NCI-H2081 treated with DMSO at 0.1 percent for 48 hours (cell line): ENCODE results near the gene PODNL1.
"Not testable (repeated sequence)": the region's sequence is repeated elsewhere in the genome, so short reads cannot be mapped to it uniquely, and the experiment has no call there.

Experiments used
- DNase-seq: peaks from one replicate; lab custom pipeline; 2025; lab: John Stamatoyannopoulos, UW

Gene PODNL1

DNA sequence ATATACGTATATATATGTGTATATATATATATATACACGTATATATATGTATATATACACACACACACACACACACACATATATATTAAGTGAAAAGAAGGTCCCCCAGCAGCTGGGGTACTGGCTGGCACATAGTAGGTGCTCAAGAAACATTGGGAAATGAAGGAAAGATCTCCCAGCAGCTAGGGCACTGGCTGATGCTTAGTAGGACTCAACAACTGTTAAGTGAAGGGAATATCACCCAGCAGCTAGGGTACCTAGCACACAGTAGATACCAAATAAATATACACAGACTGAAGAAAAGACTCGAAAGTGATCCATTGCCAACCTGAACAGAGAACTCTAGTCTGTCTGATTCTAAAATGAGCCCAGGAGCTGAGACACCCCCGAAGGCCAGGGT, 12.2 kb downstream of the PODNL1 start:
- no peak for DNase-seq

GRCh38 chr19:13923194-13923987, 14.8 kb downstream of the PODNL1 start:
- no peak for DNase-seq

DNA sequence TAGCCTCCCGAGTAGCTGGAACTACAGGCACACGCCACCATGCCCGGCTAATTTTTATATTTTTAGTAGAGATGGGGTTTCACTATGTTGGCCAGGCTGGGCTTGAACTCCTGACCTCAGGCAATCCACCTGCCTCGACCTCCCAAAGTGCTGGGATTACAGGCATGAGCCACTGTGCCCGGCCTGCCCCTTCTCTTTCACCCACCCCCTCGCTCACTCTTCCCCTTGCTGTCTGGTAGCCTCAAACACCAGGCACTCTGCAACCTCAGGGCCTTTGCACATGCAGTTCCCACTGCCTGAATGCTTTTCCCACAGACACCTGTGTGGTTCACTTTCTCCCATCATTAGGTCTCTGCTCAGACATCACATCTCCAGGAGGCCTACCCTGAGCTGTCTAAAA, 16.1 kb downstream of the PODNL1 start:
- not testable (repeated sequence) for DNase-seq

DNA sequence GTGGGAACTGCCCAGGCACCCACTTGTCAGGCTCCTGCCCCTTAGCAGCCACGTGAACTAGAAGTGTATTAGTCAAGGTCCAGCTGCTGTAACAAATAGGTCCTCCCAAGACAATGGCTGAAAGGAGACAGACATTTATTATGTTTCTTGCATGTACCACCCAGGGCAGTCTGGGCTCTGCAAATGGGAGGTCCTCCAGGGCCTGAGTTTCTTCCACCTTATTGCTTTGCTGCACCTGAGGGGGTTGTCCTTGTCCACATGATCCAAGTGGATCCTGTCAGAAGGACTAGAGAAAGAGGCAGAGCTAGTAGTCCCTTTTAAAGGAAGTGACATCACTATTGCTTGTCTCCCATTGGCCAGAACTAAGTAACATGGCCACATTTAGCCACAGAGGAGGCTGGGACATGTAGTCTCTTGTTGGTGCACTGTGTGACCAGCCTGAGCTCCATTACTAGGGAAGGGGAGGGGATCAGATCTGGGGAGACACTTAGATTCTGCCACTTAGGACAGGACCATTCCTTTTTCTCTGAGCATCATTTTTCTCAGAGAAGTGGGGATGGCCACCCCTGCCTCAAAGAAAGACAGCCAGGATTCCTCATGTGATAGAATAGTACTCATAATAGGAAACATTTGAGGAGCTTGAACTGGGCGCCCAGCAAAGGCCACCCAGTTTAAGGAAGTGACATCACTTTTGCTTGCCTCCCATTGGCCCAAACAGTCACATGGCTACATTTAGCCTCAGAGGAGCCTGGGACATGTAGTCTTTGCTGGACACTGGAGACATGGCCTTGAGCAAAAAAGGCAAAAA, 17.1 kb downstream of the PODNL1 start:
- DNase-seq, result no peak

DNA sequence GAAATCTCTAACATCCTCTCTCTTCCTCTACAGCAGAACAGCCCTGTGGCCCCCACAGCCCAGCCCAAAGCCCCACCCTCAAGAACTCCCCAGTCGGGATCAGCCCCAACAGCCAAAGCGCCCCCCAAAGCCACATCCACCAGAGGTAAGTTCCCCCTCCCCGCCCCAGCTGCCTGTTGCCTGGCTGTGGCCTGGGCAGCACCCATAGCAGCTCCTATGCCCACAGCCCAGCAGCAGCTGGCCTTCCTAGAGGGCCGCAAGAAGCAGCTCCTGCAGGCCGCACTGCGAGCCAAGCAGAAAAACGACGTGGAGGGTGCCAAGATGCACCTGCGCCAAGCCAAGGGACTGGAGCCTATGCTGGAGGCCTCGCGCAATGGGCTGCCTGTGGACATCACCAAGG, 17.7 kb downstream of the PODNL1 start:
- DNase-seq, result no peak

GRCh38 chr19:13918726-13919411, 19.3 kb downstream of the PODNL1 start:
- DNase-seq, result no peak

- DNase-seq, result no peak
Observed at GRCh38 chr19:13917888-13918406, 20.3 kb downstream of the PODNL1 start.

GRCh38 chr19:13914777-13915176, 23.4 kb downstream of the PODNL1 start:
- DNase-seq, result no peak

DNA sequence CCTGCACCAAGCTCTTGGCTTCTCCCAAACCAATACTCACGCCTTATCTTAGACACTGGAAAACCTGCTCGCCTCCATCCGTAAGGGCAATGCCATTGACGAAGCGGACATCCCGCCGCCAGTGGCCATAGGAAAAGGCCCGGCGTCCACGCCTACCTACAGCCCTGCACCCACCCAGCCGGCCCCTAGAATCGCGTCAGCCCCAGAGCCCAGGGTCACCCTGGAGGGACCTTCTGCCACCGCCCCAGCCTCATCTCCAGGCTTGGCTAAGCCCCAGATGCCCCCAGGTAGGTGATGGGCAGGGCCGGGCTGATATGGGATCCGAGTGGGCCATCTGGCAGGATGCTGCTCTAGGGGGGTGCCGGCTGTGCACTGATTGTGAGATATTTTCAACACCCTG, 24.9 kb downstream of the PODNL1 start:
- no peak for DNase-seq

GRCh38 chr19:13909430-13909829, 28.8 kb downstream of the PODNL1 start:
- no peak for DNase-seq

- no peak for DNase-seq
Observed at GRCh38 chr19:13908674-13909073, 29.5 kb downstream of the PODNL1 start.

DNA sequence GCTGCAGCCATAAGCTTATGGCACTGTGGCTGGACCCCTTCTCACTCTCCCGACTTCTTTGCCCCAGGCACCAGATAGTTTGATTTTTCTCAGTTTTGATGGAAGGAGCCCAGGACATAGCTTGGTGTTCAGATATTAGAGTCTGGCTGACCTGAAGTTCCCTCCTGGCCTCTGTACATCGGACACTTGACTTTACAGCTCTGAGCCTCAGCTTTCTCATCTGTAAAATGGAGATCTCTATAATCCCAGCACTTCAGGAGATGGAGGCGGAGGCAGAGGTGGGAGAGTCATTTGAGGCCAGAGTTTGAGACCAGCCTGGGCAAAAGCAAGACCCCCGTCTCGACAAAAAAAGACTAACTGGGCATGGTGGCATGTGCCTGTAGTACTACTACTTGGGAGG, 31.3 kb downstream of the PODNL1 start:
- no peak for DNase-seq

GRCh38 chr19:13906521-13906904, 31.7 kb downstream of the PODNL1 start:
- DNase-seq, result no peak

DNA sequence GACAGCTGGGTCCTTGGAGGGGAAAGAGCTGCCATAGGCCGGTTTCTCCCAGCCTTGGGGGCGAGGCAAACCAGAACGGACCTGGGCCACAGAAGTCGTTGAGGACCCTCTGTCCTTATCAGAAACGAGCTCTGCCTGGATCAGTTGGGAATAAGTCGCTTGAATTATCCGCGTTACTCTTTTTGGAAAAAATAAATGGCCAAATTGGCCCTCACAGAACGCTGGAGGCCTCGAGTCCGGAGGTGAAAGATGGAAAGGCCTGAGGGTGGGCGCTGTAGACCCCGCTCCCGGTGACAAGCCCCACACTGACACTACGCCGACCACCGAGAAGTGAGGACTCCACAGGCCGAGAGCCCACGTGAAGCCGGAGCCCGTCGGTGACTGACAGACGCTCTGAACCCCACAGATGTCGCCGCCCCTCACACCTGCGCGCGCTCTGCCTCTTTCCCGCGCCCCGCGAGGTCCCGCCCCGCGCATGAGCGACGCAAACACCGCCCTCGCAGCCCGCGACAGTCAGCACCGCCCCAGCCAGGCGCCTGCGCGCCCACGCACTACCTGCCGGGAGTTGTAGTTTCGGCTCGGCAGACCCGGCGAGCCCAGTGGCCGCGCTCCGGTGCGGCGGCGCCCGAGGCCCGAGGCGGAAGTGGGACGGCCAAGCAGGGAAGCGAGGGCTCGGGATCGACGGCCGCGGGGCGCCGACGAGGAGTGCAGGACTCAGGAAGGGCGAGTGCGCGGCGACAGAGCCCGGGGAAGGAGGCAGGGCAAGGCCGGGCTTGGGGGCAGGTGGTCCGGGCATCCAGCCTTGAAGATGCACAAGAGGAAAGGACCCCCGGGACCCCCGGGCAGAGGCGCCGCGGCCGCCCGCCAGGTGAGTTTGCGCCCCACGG, 32.3 kb downstream of the PODNL1 start, which contains the start of the genes BRME1 and CC2D1A:
Gene BRME1, minus strand, starts transcription at position 484 of the 887 bp plus-strand sequence. CDS start 1,225 bp downstream, outside the sequence.
Gene CC2D1A, plus strand, starts transcription at position 568 of the 887 bp plus-strand sequence. Its CDS starts 241 bp downstream, at position 809.
- peak; percentile 54 for DNase-seq

DNA sequence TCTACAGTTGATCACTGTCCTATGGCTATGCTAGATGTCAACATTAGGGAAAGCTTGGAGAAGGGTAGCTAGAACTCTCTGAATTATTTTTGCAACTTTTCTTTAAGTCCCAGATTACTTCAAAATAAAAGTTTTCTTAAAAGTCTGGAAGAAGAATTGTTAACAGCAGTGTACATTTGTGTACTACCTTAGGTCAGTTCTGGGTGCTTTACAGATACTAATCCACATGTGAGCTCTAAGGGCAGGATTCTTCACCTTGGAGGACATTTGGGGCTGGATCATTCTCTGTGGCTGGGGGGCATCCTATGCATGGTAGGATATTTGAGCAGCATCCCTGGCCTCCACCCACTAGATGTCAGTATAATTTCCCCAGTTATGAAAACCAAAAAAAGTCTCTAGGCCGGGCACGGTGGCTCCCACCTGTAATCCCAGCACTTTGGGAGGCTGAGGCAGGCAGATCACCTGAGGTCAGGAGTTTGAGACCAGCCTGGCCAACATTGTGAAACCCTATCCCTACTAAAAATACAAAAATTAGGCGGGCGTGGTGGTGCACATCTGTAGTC, 35.1 kb downstream of the PODNL1 start:
- no peak for DNase-seq

- no peak for DNase-seq
Observed at GRCh38 chr19:13899912-13900584, 38.2 kb downstream of the PODNL1 start.

DNA sequence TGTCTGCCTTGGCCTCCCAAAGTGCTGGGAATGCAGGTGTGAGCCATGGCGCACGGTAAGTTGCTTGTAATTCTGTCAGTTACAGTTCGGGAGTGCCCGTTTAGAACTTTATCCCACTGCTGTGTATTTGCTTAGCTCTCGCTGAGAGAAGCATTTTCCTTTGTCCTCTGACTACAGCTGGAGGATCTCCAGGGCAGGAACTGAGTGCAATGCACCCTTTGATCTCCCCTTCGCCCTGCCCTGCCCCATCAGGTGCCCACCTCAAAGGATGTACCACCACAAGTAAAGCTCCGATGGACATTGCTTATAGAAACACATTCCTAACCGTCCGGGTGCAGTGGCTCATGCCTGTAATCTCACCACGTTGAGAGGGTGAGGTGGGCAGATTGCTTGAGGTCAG, 38.8 kb downstream of the PODNL1 start:
- DNase-seq, result no peak

GRCh38 chr19:13896227-13896626, 42.0 kb downstream of the PODNL1 start:
- no peak for DNase-seq

- no peak for DNase-seq
Observed at GRCh38 chr19:13894552-13894951, 43.7 kb downstream of the PODNL1 start.

DNA sequence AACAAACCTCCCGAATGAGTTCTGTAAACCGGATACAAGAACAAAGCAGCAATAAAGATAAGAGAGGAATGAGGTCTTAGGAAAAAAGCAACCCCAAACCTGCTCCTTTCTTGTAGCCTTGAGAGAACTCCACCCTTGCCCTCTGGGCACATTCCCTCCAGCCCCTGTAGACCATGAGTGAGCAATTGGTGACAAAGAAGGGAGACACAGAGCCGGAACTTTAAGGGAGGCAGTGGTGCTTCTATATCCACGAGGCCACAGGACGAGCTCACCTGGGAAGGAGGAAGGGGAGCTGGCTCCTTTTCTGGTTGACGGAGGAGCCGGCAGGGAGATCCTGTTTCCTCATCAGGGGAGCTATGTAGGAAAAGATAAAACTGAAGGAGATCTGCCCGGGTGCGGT, 45.3 kb downstream of the PODNL1 start:
- no peak for DNase-seq
